GM12874 (cell line): ENCODE results near the gene TIMM8A.

ENCODE experiments used
- CTCF ChIP-seq: IDR thresholded peaks from 2 replicates; pipeline ENCODE4 v1.5.1; 2011; ENCODE audit warnings: low read depth, mild to moderate bottlenecking, control low read depth, low read length, moderate library complexity; ENCODE audit not compliant: insufficient read depth

The TIMM8A gene, protein sequence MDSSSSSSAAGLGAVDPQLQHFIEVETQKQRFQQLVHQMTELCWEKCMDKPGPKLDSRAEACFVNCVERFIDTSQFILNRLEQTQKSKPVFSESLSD

DNA sequence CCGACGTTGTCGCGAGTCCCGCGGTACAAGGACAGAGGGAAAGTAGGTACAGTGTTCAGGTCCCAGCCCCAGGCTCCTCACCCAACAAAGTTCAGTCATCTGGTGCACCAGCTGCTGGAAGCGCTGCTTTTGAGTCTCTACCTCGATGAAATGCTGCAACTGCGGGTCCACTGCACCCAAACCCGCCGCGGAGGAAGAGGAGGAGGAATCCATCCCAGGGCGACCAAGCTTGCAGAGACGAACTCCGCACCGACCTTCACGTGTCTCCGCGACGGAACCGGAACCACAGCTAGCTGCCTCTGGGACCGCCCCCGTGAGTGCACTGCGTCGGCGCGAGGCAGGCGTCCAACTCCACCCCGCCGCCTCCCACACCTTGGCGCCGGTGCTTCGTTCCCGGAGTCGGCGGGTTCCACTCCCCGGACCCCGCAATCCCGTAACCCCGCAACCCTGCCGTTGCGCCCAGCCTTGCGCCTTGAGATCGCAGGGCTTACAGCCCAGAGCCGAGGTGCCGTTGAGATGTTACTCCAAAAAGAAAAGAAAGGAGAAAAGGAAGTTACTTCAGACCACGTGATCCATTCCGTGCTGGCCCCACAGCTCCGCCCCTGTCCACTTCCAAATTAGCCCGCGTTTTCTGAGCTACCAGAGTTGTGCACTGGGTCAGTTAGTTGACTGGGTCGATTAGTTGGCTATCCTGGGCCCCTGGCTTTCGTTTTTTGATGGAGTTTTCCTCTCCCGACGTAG is at the start of gene TIMM8A:
Gene TIMM8A, minus strand, starts transcription at position 291 of the 741 bp plus-strand sequence. Its CDS starts 78 bp downstream, at position 213.
- no peak for TF ChIP-seq CTCF

- no peak for TF ChIP-seq CTCF
Observed at GRCh38 chrX:101397779-101398178, 49.2 kb upstream of the TIMM8A start.

GRCh38 chrX:101395789-101396188 is 47.2 kb upstream of the TIMM8A start:
- TF ChIP-seq CTCF: no peak

DNA sequence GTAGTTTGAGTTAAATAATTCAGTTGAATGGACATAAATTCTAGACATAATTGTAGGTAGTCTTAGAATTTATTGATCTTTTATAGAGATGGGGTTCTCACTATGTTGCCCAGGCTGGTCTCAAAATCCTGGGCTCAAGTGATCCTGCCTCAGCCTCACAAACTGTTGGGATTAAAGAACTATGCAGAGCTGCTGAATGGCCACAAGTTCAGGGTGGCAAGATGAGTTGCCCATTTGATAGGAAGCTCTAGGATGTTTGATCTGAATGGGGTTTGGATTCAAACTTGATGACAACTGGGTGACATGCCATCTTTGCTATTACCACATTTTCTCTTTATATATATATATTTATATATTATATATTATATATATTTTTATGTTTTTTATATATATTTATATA is 45.8 kb upstream of the TIMM8A start:
- TF ChIP-seq CTCF: no peak

DNA sequence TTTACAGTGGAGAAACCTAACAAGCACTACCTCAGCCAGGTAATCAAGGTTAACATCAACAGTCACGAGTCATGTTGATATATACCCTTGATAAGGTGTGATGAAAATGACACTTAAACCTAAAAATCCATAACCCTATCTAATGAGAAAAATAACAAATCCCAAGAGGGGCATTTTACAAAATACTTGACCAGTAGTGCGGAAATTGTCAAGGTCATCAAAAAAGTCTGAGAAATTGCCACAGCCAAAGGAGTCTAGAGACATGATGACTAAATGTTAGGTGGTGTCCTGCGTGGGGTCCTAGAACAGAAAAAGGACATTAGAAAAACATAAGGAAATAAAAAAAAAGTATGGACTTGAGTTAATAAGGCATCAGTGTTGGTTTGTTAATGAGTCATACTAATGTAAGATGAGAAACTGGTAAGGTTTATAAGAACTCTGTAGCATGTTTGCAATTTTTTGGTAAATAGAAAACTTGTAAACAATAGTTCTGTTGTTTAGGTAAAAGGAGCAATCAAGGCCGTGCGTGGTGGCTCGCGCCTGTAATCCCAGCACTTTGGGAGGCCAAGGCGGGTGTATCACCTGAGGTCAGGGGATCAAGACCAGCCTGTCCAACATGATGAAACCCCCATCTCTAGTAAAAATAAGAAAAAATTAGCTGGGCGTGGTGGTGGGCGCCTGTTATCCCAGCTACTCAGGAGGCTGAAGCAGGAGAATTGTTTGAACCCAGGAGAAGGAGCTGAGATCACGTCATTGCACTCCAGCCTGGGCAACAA is 45.2 kb upstream of the TIMM8A start:
- no peak for TF ChIP-seq CTCF

DNA sequence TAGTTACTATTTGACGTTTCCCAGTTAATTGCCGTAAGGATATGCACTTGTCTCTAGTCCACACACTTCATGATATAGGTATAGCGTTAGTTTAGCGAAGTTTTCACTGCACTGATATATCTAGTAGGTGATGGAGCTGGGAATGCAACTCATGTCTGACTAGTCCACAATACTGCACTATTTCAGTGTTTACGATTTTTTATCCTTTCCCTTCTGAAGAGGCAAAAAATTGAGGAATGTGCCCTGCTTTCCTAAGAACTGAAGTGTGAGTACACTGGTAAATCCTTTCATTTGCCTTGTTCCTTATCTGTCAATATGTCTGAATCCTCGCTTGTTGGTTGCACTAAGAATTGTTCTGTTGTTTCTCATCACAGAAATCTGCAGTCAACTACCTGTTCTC is 43.3 kb upstream of the TIMM8A start:
- TF ChIP-seq CTCF: no peak

DNA sequence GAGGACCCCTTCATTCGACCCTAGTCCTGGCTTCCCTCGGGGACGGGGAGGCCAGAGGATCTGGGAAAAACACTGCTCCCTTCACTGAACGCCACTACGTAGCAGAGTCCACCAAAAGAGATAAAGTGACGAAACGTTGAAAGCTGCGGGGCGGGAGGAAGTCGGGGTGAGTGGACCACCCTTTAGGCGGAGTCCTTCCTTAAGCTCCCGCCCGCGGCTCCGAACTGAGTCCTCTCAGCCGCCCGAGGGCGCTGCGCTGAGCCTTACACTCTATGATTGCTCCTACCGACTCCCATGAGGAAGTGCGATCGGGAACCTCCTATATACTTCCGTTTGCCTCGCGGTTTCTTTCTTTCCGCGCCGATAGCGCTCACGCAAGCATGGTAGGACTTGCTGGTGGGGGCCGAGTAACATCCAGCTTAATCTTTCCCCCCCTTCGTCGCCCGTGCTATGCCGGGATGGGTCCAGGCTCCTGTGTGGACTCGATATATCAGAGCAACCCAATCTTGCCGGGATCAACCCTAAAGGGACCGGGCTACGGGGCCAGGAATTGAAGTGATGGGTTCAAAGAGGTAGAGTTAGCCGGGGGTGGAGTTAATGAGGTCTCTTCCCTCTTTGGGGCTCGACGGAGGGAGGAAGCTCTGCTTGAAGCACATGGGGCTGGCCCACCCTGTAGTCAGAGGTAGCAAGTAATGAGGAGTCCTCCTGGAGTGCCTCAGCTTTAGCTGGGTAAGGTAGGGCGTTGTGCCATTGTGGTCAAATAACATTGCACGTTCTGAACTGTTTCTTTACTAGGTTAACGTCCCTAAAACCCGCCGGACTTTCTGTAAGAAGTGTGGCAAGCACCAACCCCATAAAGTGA is 42.4 kb upstream of the TIMM8A start, which contains the start of gene RPL36A:
Gene RPL36A, plus strand, starts transcription at position 348 of the 862 bp plus-strand sequence. Its CDS starts 33 bp downstream, at position 381.
- TF ChIP-seq CTCF: peak; percentile 73
